SK-N-SH (cell line): Measurements from ENCODE around the gene ZNF726. TPM values are rescaled to one million over a fixed set of nuclear protein-coding genes. Genes with fewer than 3 reads are reported as not detected.

Experiments
- CTCF ChIA-PET: fragments of 300-600, 350-600 bp; formaldehyde crosslinking; extraction: SDS; loops from one replicate; lab custom pipeline; 2021; lab: Yijun Ruan, JAX
- POLR2A ChIA-PET: fragments of 350-600 bp; sonication (Branson Sonifier 250); formaldehyde crosslinking; extraction: SDS; loops from one replicate; lab custom pipeline; 2020; ENCODE audit warnings: antibody characterized with exemption, inconsistent platforms; lab: Yijun Ruan, JAX
- DNase-seq: peaks from one replicate; pipeline ENCODE4 v3.0.0; 2012
- H2AFZ ChIP-seq: fragments of 200-600 bp; sonication (generic); 2 replicates; pipeline ENCODE4 v1.8.1; 2016; ENCODE audit warnings: antibody characterized with exemption, mild to moderate bottlenecking, low read depth
- H3F3A ChIP-seq: fragments of 200-600 bp; sonication (generic); replicated peaks from 2 replicates; pipeline ENCODE3; 2016; ENCODE audit warnings: antibody characterized with exemption, mild to moderate bottlenecking; ENCODE audit not compliant: insufficient read depth
- H3K27ac ChIP-seq, 2 experiments: fragments of 200-500 bp in 1 of 2; fragments of 200-600 bp in 1 of 2; sonication (Bioruptor generic) in 1 of 2; sonication (generic), shearing (Covaris generic) in 1 of 2; 2 replicates each; pipeline versions ENCODE4 v1.5.1 to v1.6.1; 2014 to 2016; ENCODE audit warnings: low read depth in 2 of 2, inconsistent platforms in 1 of 2, low read length in 1 of 2, mild to moderate bottlenecking in 1 of 2, mixed read lengths in 1 of 2
- H3K27me3 ChIP-seq: fragments of 200-600 bp; sonication (generic), shearing (Covaris generic); 2 replicates; pipeline ENCODE4 v1.6.1; 2016; ENCODE audit warnings: mixed run types; ENCODE audit not compliant: insufficient read depth
- H3K36me3 ChIP-seq, 2 experiments: fragments of 200-500 bp in 1 of 2; fragments of 200-600 bp in 1 of 2; sonication (Bioruptor generic) in 1 of 2; sonication (generic) in 1 of 2; replicated peaks in 1 of 2; 2 replicates each; pipeline versions ENCODE3 to v1.5.1; 2014 to 2016; ENCODE audit warnings: low read length in 1 of 2, mild to moderate bottlenecking in 1 of 2; ENCODE audit not compliant: insufficient read depth in 2 of 2, control insufficient read depth in 1 of 2
- H3K4me1 ChIP-seq, 2 experiments: fragments of 200-500 bp in 1 of 2; fragments of 200-600 bp in 1 of 2; sonication (Bioruptor generic) in 1 of 2; sonication (generic), shearing (Covaris generic) in 1 of 2; 2 replicates each; pipeline versions ENCODE4 v1.5.1 to v1.6.1; 2014 to 2016; ENCODE audit warnings: low read depth in 1 of 2, low read length in 1 of 2, mixed run types in 1 of 2; ENCODE audit not compliant: insufficient read depth in 2 of 2, control insufficient read depth in 1 of 2
- H3K4me2 ChIP-seq: fragments of 200-600 bp; sonication (generic), shearing (Covaris generic); 2 replicates; pipeline ENCODE4 v1.6.1; 2017; ENCODE audit warnings: mixed run types
- H3K4me3 ChIP-seq, 2 experiments: fragments of 200-500 bp in 1 of 2; fragments of 200-600 bp in 1 of 2; sonication (Bioruptor generic) in 1 of 2; sonication (generic), shearing (Covaris generic) in 1 of 2; 2 replicates each; pipeline versions ENCODE4 v1.5.1 to v1.8.1; 2014 to 2016; ENCODE audit warnings: low read depth in 2 of 2, inconsistent platforms in 1 of 2, low read length in 1 of 2, mild to moderate bottlenecking in 1 of 2, mixed read lengths in 1 of 2, moderate library complexity in 1 of 2
- H3K79me2 ChIP-seq: fragments of 200-600 bp; sonication (generic); 2 replicates; pipeline ENCODE4 v1.8.1; 2017; ENCODE audit warnings: mild to moderate bottlenecking; ENCODE audit not compliant: insufficient read depth
- H3K9ac ChIP-seq: fragments of 200-600 bp; sonication (generic); 2 replicates; pipeline ENCODE4 v1.6.1; 2017; ENCODE audit warnings: mixed run types
- H3K9me2 ChIP-seq: fragments of 200-600 bp; sonication (generic); 2 replicates; pipeline ENCODE4 v1.6.1; 2017; ENCODE audit warnings: mixed run types
- H3K9me3 ChIP-seq: fragments of 200-600 bp; sonication (generic); 2 replicates; pipeline ENCODE4 v1.6.1; 2017; ENCODE audit warnings: mixed run types, mild to moderate bottlenecking, moderate library complexity
- H4K20me1 ChIP-seq: fragments of 200-600 bp; sonication (generic); 2 replicates; pipeline ENCODE4 v1.6.1; 2017; ENCODE audit warnings: mild to moderate bottlenecking, mixed run types; ENCODE audit not compliant: insufficient read depth
- CHD2 ChIP-seq: fragments of 150-350 bp; IDR thresholded peaks from 2 replicates; pipeline ENCODE4 v1.6.1; 2018; ENCODE audit warnings: low read length; ENCODE audit not compliant: partially characterized antibody
- EP300 ChIP-seq, 2 experiments: IDR thresholded peaks; 2 replicates each; pipeline versions ENCODE4 v1.4.0 to v1.6.1; 2012; ENCODE audit warnings: borderline replicate concordance in 1 of 2, low read depth in 1 of 2, low read length in 1 of 2
- EZH2phosphoT487 ChIP-seq: fragments of 200-600 bp; sonication (generic); IDR thresholded peaks from 2 replicates; pipeline ENCODE4 v1.6.1; 2017; ENCODE audit warnings: low read depth, mixed run types, mild to moderate bottlenecking, antibody characterized with exemption, moderate library complexity, borderline replicate concordance
- GATA2 ChIP-seq: sonication (generic); formaldehyde crosslinking; IDR thresholded peaks from 2 replicates; pipeline ENCODE4 v1.5.0; 2020; ENCODE audit warnings: mild to moderate bottlenecking, missing genetic modification reagents
- MEF2A ChIP-seq: IDR thresholded peaks from 2 replicates; pipeline ENCODE4 v1.4.0; 2012; ENCODE audit warnings: low read depth, borderline replicate concordance
- POLR2AphosphoS5 ChIP-seq: IDR thresholded peaks from 2 replicates; pipeline ENCODE4 v1.6.1; 2012; ENCODE audit warnings: low read depth, low read length
- RAD21 ChIP-seq: IDR thresholded peaks from 2 replicates; pipeline ENCODE4 v1.6.1; 2012; ENCODE audit warnings: mild to moderate bottlenecking, low read length
- RFX5 ChIP-seq: IDR thresholded peaks from 2 replicates; pipeline ENCODE4 v1.6.1; 2012; ENCODE audit warnings: mild to moderate bottlenecking, improper control_type of control experiment, low read length
- RXRA ChIP-seq: IDR thresholded peaks from 2 replicates; pipeline ENCODE4 v1.4.0; 2012; ENCODE audit warnings: low read depth, mild to moderate bottlenecking, borderline replicate concordance
- SIN3A ChIP-seq: IDR thresholded peaks from 2 replicates; pipeline ENCODE4 v1.6.1; 2012; ENCODE audit warnings: low read depth, mild to moderate bottlenecking, low read length, moderate library complexity, borderline replicate concordance
- SMC3 ChIP-seq: IDR thresholded peaks from 2 replicates; pipeline ENCODE4 v1.6.1; 2012; ENCODE audit warnings: low read depth, low read length, improper control_type of control experiment
- TAF1 ChIP-seq: IDR thresholded peaks from 2 replicates; pipeline ENCODE4 v1.6.1; 2012; ENCODE audit warnings: low read depth, mild to moderate bottlenecking, low read length, moderate library complexity, borderline replicate concordance
- TCF12 ChIP-seq: IDR thresholded peaks from 2 replicates; pipeline ENCODE4 v1.4.0; 2012
- TEAD4 ChIP-seq: IDR thresholded peaks from 2 replicates; pipeline ENCODE4 v1.4.0; 2012; ENCODE audit warnings: mild to moderate bottlenecking, borderline replicate concordance; ENCODE audit not compliant: insufficient read depth
- polyA plus RNA-seq, 3 experiments: library from polyadenylated mRNA; depleted of rRNA; stranded (reverse); fragments of >200 nt; gene quantifications; 2 replicates each; pipeline ENCODE4 v1.2.3, GENCODE V29; 2012
- TF ChIP-seq, protein P1 (sequence below): IDR thresholded peaks from 2 replicates; pipeline ENCODE4; 2012
- TF ChIP-seq, protein P2 (sequence below): fragments of 150-350 bp; IDR thresholded peaks from 2 replicates; pipeline ENCODE4 v1.6.1; 2016; ENCODE audit warnings: mild to moderate bottlenecking, low read depth, low read length
- TF ChIP-seq, protein P3 (sequence below): IDR thresholded peaks from 2 replicates; pipeline ENCODE4 v1.4.0; 2012; ENCODE audit warnings: low read depth
- TF ChIP-seq, protein P4 (sequence below): IDR thresholded peaks from 2 replicates; pipeline ENCODE4 v1.6.1; 2012; ENCODE audit warnings: mild to moderate bottlenecking, low read depth, low read length, moderate library complexity
- TF ChIP-seq, protein P5 (sequence below): IDR thresholded peaks from 2 replicates; pipeline ENCODE4 v1.4.0; 2012; ENCODE audit warnings: low read depth, borderline replicate concordance

Gene ZNF726
- polyA plus RNA-seq, 1 of the 3 experiments (the other 2 are of a cell fraction): 3.4 TPM

DNA sequence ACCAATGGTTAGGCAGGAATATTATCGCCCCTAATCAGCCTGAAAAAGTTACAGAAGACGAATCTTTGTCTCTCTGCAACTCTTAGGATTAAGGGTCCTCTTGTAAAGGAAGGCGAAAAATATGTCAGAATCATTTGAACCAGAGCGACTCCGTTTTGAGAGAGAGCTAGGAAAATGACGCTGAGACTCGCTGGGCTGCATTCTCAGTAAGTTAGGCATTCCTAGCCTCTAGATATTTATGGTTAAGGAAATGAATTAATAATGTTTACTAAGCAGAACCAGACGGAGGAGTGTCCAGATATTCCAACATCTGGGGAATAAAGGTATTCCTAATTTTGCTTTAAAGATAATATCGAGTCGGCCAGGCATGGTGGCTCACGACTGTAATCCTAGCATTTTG, 755 bp upstream of the ZNF726 start (continued):
- TF ChIP-seq, protein P1, sequence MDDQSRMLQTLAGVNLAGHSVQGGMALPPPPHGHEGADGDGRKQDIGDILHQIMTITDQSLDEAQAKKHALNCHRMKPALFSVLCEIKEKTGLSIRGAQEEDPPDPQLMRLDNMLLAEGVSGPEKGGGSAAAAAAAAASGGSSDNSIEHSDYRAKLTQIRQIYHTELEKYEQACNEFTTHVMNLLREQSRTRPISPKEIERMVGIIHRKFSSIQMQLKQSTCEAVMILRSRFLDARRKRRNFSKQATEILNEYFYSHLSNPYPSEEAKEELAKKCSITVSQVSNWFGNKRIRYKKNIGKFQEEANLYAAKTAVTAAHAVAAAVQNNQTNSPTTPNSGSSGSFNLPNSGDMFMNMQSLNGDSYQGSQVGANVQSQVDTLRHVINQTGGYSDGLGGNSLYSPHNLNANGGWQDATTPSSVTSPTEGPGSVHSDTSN: no peak
- TF ChIP-seq TEAD4 (no peak), RAD21 (no peak), SIN3A (no peak), GATA2 (CRISPR knock-in tag) (no peak)
- TF ChIP-seq, protein P2, sequence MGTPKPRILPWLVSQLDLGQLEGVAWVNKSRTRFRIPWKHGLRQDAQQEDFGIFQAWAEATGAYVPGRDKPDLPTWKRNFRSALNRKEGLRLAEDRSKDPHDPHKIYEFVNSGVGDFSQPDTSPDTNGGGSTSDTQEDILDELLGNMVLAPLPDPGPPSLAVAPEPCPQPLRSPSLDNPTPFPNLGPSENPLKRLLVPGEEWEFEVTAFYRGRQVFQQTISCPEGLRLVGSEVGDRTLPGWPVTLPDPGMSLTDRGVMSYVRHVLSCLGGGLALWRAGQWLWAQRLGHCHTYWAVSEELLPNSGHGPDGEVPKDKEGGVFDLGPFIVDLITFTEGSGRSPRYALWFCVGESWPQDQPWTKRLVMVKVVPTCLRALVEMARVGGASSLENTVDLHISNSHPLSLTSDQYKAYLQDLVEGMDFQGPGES: no peak
- TF ChIP-seq, protein P3, sequence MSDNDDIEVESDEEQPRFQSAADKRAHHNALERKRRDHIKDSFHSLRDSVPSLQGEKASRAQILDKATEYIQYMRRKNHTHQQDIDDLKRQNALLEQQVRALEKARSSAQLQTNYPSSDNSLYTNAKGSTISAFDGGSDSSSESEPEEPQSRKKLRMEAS: no peak
- TF ChIP-seq, protein P4, sequence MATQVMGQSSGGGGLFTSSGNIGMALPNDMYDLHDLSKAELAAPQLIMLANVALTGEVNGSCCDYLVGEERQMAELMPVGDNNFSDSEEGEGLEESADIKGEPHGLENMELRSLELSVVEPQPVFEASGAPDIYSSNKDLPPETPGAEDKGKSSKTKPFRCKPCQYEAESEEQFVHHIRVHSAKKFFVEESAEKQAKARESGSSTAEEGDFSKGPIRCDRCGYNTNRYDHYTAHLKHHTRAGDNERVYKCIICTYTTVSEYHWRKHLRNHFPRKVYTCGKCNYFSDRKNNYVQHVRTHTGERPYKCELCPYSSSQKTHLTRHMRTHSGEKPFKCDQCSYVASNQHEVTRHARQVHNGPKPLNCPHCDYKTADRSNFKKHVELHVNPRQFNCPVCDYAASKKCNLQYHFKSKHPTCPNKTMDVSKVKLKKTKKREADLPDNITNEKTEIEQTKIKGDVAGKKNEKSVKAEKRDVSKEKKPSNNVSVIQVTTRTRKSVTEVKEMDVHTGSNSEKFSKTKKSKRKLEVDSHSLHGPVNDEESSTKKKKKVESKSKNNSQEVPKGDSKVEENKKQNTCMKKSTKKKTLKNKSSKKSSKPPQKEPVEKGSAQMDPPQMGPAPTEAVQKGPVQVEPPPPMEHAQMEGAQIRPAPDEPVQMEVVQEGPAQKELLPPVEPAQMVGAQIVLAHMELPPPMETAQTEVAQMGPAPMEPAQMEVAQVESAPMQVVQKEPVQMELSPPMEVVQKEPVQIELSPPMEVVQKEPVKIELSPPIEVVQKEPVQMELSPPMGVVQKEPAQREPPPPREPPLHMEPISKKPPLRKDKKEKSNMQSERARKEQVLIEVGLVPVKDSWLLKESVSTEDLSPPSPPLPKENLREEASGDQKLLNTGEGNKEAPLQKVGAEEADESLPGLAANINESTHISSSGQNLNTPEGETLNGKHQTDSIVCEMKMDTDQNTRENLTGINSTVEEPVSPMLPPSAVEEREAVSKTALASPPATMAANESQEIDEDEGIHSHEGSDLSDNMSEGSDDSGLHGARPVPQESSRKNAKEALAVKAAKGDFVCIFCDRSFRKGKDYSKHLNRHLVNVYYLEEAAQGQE: no peak

DNA sequence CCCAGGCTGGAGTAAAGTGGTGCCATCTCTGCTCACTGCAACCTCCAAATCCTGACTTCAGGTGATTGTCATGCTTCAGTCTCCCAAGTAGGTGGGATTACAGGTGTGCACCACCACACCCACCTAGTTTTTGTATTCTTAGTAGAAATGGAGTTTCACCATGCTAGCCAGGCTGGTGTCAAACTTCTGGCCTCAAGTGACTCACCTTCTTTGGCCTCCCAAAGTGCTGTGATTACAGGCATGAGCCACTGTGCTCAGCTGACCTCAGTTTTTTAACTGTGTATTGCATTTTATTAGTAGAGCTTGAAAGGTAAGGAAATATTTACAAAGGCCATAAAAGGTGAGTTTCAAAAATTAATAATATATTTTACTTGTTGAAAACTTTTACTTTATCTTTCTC, 2.3 kb downstream of the ZNF726 start:
- Histone ChIP-seq H3K79me2 (peaks cover 31% of the 10 kb centered on the region), H3K9me2 (no peaks in the 10 kb centered on the region), H3K9ac (no peak overlapping the region), H3K4me2 (no peak overlapping the region), H3F3A (no peaks in the 10 kb centered on the region), H3K27ac (no peak overlapping the region), H3K9me3 (no peaks in the 10 kb centered on the region), H3K36me3 (peaks cover 3 to 23% of the 10 kb centered on the region in 2 experiments), H2AFZ (0 out of 2 replicates have a peak overlapping the region, but pooled peaks have one; percentile 24), H3K4me3 (no peak overlapping the region), H3K4me1 (peaks cover 0 to 3% of the 10 kb centered on the region in 2 experiments; a peak in 1 of 4 replicates), H3K27me3 (no peaks in the 10 kb centered on the region), H4K20me1 (no peaks in the 10 kb centered on the region)
- ChIA-PET CTCF (no interaction called here), POLR2A (interaction anchor here (1.3 kb wide), 1 partner anchor 117 kb away, joined by 4 read pairs; no protein-coding TSS in a partner anchor)
- TF ChIP-seq RFX5 (no peak), SMC3 (no peak), RXRA (no peak), POLR2AphosphoS5 (no peak), TAF1 (no peak), EP300 (IDR thresholded peaks at IDR 0.05; ENCODE audit: borderline replicate concordance in 1 of 2, low read depth in 1 of 2, low read length in 1 of 2) (no peak), MEF2A (no peak), TCF12 (no peak), CHD2 (no peak), EZH2phosphoT487 (no peak)
- TF ChIP-seq, protein P4: no peak
- TF ChIP-seq, protein P5, sequence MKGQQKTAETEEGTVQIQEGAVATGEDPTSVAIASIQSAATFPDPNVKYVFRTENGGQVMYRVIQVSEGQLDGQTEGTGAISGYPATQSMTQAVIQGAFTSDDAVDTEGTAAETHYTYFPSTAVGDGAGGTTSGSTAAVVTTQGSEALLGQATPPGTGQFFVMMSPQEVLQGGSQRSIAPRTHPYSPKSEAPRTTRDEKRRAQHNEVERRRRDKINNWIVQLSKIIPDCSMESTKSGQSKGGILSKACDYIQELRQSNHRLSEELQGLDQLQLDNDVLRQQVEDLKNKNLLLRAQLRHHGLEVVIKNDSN: no peak
- no peak for DNase-seq
